Fibroblast of lung (primary cell): Measurements from ENCODE around the gene B3GALT5.

ENCODE experiments used
- CTCF ChIP-seq, 2 donors: IDR thresholded peaks in 1 of 2; conservative IDR thresholded peaks in 1 of 2; 1 replicate in 1 of 2; 2 replicates in 1 of 2; pipeline ENCODE4 v1.5.1; 2011 to 2012; ENCODE audit warnings: low read length in 2 of 2, control low read depth in 1 of 2, inconsistent platforms in 1 of 2, low read depth in 1 of 2, mild to moderate bottlenecking in 1 of 2
- EZH2 ChIP-seq: IDR thresholded peaks from 2 replicates; pipeline ENCODE4 v1.5.1; 2012; ENCODE audit warnings: low read length, control low read depth, mild to moderate bottlenecking; ENCODE audit errors: missing control alignments

GRCh38 chr21:39694750-39695149 lies 82.0 kb downstream of the B3GALT5 start:
- TF ChIP-seq CTCF (conservative IDR thresholded peaks at IDR 0.05 in 1 of 2, IDR thresholded peaks at IDR 0.05 in 1 of 2; ENCODE audit: low read depth in 1 of 2, low read length in 2 of 2) (no peak), EZH2 (no peak)
